SH-SY5Y (cell line): ENCODE measurements around the gene XK.

Experiments
- GATA2 ChIP-seq: IDR thresholded peaks from 2 replicates; pipeline ENCODE4 v1.6.1; 2011; ENCODE audit warnings: mild to moderate bottlenecking, low read depth, low read length
- GATA3 ChIP-seq: IDR thresholded peaks from 2 replicates; pipeline ENCODE4 v1.6.1; 2011; ENCODE audit warnings: low read depth, mild to moderate bottlenecking, low read length, moderate library complexity

DNA sequence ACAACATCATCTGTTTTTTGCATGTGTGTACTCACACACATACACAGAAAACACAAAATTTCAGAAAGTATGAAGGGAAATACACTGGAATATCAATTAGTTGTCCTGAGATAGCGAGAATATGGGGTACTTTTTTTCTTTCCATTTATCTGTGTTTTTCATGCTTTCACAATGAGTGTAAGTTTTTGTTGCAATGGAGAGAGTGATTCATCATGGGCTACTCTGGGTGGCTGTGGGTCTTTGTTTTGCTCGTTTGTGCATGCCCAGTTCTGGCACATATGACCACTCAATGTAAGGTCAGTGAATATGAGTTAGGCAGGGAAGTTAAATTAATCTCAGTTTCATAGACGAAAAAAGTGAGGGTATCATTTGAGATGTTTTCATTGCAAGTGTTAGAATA is 26.9 kb downstream of the XK start:
- TF ChIP-seq GATA2 = no peak
- TF ChIP-seq GATA3 = no peak
